ENCODE data around the gene ZFYVE28. TPM values are rescaled to one million over a fixed set of nuclear protein-coding genes. Genes with fewer than 3 reads are reported as not detected.

The ZFYVE28 gene
- total and polyA plus RNA-seq, 8 donors = 2.2 to 12.4 (median 3.9) TPM

DNA sequence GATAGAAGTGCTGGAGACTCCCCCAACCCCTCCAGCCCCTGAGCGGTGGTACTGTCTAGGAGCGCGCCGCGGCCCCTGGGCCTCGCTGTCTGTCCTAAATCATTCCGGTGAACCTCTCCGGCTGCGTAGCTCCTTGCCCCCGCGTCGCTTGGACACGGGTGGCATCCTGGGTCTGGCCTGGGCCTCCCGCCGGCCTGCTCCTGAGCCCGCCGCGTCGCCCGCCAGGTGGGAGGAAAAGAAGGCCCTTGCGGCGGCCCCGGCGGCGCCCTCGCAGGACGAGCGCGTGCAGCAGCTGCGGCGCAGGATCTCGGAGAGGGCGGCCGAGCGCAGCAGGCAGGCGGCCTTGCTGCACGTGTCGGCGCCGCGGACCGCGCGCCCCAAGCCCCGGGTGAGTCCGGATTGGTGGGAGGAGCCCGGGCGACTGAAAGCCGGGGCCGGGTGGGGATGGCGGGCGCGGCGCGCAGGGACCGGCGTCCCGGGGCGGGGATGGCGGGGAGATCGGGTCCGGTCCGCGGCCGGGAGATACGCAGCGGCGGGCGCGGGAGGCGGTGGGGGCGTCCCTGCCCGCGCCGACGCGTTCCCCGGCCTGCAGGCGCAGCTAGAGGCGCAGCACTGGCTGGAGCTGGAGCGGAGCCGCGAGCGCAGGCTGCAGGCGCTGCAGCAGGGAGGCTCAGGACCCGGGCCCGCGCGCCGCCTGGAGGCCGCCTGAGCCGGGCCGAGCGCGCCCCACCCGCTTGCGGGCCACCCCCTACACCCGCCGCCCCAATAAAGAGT lies 44.0 kb upstream of the ZFYVE28 start:
- H3K4me3 ChIP-seq = peak overlapping the region; percentile 44 to 46
- peaks cover 0 to 48% of the 10 kb centered on the region in 2 donors for H3K27me3 ChIP-seq
- H3K9me3 ChIP-seq = no peaks in the 10 kb centered on the region
- H3K4me1 ChIP-seq = peaks cover 3 to 17% of the 10 kb centered on the region in 2 donors
- intact Hi-C loops (cut with DNase I) = no loop called here
- ATAC-seq = peak; percentile 96
- TF ChIP-seq, protein P1, sequence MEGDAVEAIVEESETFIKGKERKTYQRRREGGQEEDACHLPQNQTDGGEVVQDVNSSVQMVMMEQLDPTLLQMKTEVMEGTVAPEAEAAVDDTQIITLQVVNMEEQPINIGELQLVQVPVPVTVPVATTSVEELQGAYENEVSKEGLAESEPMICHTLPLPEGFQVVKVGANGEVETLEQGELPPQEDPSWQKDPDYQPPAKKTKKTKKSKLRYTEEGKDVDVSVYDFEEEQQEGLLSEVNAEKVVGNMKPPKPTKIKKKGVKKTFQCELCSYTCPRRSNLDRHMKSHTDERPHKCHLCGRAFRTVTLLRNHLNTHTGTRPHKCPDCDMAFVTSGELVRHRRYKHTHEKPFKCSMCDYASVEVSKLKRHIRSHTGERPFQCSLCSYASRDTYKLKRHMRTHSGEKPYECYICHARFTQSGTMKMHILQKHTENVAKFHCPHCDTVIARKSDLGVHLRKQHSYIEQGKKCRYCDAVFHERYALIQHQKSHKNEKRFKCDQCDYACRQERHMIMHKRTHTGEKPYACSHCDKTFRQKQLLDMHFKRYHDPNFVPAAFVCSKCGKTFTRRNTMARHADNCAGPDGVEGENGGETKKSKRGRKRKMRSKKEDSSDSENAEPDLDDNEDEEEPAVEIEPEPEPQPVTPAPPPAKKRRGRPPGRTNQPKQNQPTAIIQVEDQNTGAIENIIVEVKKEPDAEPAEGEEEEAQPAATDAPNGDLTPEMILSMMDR (IDR thresholded peaks at IDR 0.05) = peak; percentile 49 to 58
- H3K27ac ChIP-seq = peak overlapping the region in 1 of 2 donors; percentile 18
- H3K36me3 ChIP-seq = no peaks in the 10 kb centered on the region
- DNase-seq = peak; percentile 59 to 89 (median 73)

GRCh38 chr4:2461246-2461960 lies 43.0 kb upstream of the ZFYVE28 start:
- Histone ChIP-seq H3K27ac (no peak overlapping the region), H3K36me3 (no peaks in the 10 kb centered on the region), H3K4me1 (peaks cover 3 to 17% of the 10 kb centered on the region in 2 donors), H3K27me3 (peaks cover 0 to 48% of the 10 kb centered on the region in 2 donors), H3K9me3 (no peaks in the 10 kb centered on the region), H3K4me3 (no peak overlapping the region)
- TF ChIP-seq, protein P1 (IDR thresholded peaks at IDR 0.05) = no peak
- no peak for ATAC-seq
- intact Hi-C loops (cut with DNase I) = no loop called here
- DNase-seq = no peak

DNA sequence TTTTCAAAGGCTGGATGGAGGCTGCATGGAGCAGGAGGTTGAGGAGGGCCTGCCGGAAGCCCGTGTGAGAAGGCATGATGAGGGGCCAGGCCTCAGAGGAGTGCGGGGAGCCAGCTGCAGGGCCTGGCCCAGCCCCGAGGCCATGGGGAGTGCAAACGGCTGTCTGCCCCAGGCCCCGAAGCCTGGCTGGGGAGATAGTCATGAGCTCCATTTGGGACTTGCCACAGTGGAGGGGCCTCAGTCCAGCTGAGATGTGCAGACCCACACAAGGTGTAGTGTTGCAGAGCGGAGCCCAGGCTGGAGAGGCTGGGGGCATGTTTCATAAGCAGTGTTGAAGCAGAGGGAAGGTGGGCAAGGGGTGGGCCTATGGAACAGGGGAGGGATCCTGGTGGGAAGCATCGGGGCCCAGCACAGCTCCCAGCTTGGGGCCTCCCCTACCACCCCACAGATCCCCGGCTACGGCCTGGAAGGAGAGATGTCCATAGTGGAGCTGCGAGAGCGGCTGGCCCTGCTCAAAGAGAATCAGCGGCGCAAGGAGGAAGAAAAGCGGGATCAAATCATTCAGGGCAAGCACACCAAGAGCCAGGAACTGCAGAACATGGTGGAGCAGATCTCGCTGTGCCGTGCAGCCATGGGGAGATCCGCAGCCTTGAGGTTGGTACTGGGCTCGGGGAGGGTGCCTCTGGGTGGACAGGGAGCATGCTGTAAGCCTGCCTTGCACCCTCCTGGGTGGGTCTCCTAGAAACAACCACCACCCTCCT lies 41.3 kb upstream of the ZFYVE28 start:
- Histone ChIP-seq H3K27me3 (peaks cover 0 to 48% of the 10 kb centered on the region in 2 donors), H3K9me3 (no peaks in the 10 kb centered on the region), H3K4me3 (no peak overlapping the region), H3K27ac (no peak overlapping the region), H3K4me1 (peaks cover 3 to 17% of the 10 kb centered on the region in 2 donors), H3K36me3 (no peaks in the 10 kb centered on the region)
- ATAC-seq = no peak
- DNase-seq = no peak
- TF ChIP-seq, protein P1 (IDR thresholded peaks at IDR 0.05) = no peak
- intact Hi-C loops (cut with DNase I) = no loop called here

DNA sequence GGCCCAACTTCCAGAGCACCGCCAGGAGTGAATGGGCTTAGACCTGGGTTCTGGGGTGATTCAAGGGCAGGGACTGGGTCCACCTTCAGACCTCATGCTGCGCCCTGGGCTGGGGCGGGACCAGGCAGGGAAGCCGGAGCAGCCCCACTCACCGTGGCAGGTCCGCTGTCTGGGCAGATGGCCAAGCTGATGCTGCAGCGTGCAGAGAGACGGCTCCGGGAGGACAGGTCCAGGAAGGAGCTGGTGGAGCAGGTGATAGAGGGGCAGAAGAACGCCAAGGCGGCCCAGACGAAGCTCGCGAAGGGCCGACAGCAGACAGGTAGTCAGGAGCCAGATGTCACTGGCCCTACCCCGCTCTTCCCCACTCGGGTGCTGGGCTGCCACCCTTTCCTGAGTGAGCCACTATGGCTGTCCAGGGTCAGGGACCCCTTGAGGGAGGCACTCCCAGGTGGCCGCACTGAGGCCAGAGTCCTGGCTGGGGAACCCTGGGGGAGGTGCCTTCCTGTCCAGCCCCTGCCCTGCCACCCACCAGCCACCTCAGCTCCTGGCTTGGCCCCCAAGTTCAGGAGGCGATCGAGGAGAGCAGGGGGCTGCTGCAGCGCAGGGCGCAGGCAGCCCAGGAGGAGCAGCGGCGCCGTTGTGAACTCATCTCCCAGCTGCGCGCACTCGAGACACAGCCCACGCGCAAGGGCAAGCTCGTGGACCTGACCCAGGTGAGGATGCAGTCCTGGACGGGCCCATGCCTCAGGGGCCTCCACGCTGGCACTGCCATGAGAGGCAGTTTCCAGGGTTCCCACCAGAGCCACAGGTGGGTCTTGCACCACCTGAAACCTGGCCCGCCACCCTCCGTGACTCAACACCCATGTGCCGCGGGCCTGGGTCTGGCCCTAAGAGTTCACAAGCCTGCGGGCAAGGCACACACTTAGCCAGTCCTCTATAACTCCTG lies 40.4 kb upstream of the ZFYVE28 start:
- TF ChIP-seq, protein P1 (IDR thresholded peaks at IDR 0.05) = no peak
- ATAC-seq (no peak), DNase-seq (no peak)
- no peaks in the 10 kb centered on the region for H3K9me3 ChIP-seq
- no peak overlapping the region for H3K27ac ChIP-seq
- intact Hi-C loops (cut with DNase I) = no loop called here
- H3K4me3 ChIP-seq = no peak overlapping the region
- no peaks in the 10 kb centered on the region for H3K36me3 ChIP-seq
- peaks cover 0 to 47% of the 10 kb centered on the region in 2 donors for H3K27me3 ChIP-seq
- H3K4me1 ChIP-seq = peaks cover 3 to 17% of the 10 kb centered on the region in 2 donors
